Aorta (tissue), 5 donors: ENCODE data around the gene ANKLE2. TPM values are rescaled to one million over a fixed set of nuclear protein-coding genes. Genes with fewer than 3 reads are reported as not detected.
A peak's percentile ranks its signal among the peaks of the same experiment; 100 is the strongest.

ENCODE experiments used
- ATAC-seq: fragments of 200-7000 bp; cut with Tn5 transposase; one replicate; pipeline ENCODE4 v1.9.1; 2022; ENCODE audit warnings: moderate library complexity; ENCODE audit not compliant: low FRiP score
- DNase-seq, 2 donors: peaks; one replicate each; pipeline ENCODE4 v3.0.0-alpha.2; 2020
- H3K27ac ChIP-seq, 2 donors: one replicate each; pipeline ENCODE4 v1.5.1; 2013; ENCODE audit warnings: low read length in 2 of 2, mild to moderate bottlenecking in 2 of 2, moderate library complexity in 2 of 2, control low read depth in 1 of 2, inconsistent platforms in 1 of 2, low read depth in 1 of 2
- H3K27me3 ChIP-seq, 2 donors: one replicate each; pipeline ENCODE4 v1.6.1; 2013; ENCODE audit warnings: control low read depth in 1 of 2, low read length in 1 of 2, mild to moderate bottlenecking in 1 of 2, moderate library complexity in 1 of 2; ENCODE audit not compliant: insufficient read depth in 2 of 2, control insufficient read depth in 1 of 2
- H3K36me3 ChIP-seq, 2 donors: one replicate each; pipeline ENCODE4 v1.6.1; 2013; ENCODE audit warnings: control low read depth in 1 of 2, low read length in 1 of 2, mild to moderate bottlenecking in 1 of 2; ENCODE audit not compliant: insufficient read depth in 2 of 2, control insufficient read depth in 1 of 2
- H3K4me1 ChIP-seq, 2 donors: one replicate each; pipeline ENCODE4 v1.6.1; 2013; ENCODE audit warnings: low read length in 2 of 2, control low read depth in 1 of 2, mild to moderate bottlenecking in 1 of 2, moderate library complexity in 1 of 2; ENCODE audit not compliant: insufficient read depth in 2 of 2, control insufficient read depth in 1 of 2
- H3K4me3 ChIP-seq, 2 donors: one replicate each; pipeline ENCODE4 v1.5.1; 2013; ENCODE audit warnings: low read length in 2 of 2, control low read depth in 1 of 2, mild to moderate bottlenecking in 1 of 2
- H3K9me3 ChIP-seq: one replicate; pipeline ENCODE4 v1.6.1; 2013; ENCODE audit warnings: mild to moderate bottlenecking, low read length; ENCODE audit not compliant: control insufficient read depth
- WGBS, 2 donors: extraction: QIAGEN DNeasy Blood & Tissue Kit; methylation state at CpG; one replicate each; pipeline ENCODE4 v1.1.7; 2013; 5-methylcytosine and 5-hydroxymethylcytosine counted together
- intact Hi-C, 2 donors: fragments of 100-400 bp; cut with DNase I; formaldehyde crosslinking; loops; one replicate each; pipeline versions ENCODE4 v1.14.2 to v1.15.0; 2022
- polyA plus RNA-seq, 2 donors: library from polyadenylated mRNA; stranded (reverse); fragments of 200-250 nt; gene quantifications; one replicate each; pipeline ENCODE4 v1.2.3, GENCODE V29; 2013
- total RNA-seq, 2 donors: library from RNA; stranded (reverse); fragmentation: NEBNext Ultra II Directional; extraction: Animal tissue kit (Norgen Biotek cat#: 25700); gene quantifications; one replicate each; pipeline ENCODE4 v1.2.1, GENCODE V29; 2021
- donor health status: healthy with polysubstance abuse.
- donor health status: Bipolar disorder and iron deficiency.
- donor health status: DM: no; HTN: no; CAD: no.
- donor health status: DM: no; HTN: no; CAD: no.
- donor health status: DM: yes; HTN: yes; CAD: no.

ANKLE2 gene
- total and polyA plus RNA-seq, 4 donors: 7.6 to 65.1 (median 53.9) TPM

- H3K36me3 ChIP-seq: peaks cover 0 to 5% of the 10 kb centered on the region in 2 donors
- no peaks in the 10 kb centered on the region for H3K27me3 ChIP-seq
- H3K4me1 ChIP-seq: no peaks in the 10 kb centered on the region
- no peaks in the 10 kb centered on the region for H3K9me3 ChIP-seq
- intact Hi-C loops: no loop called here
- 93 to 94% methylated on average over 25 of the region's 25 CpGs for WGBS, 2 donors
- DNase-seq (no peak), ATAC-seq (no peak)
- no peak overlapping the region for H3K4me3 ChIP-seq
- no peak overlapping the region for H3K27ac ChIP-seq
These were observed 40.9 kb downstream of the ANKLE2 start for GRCh38 chr12:132720606-132721345.

DNA sequence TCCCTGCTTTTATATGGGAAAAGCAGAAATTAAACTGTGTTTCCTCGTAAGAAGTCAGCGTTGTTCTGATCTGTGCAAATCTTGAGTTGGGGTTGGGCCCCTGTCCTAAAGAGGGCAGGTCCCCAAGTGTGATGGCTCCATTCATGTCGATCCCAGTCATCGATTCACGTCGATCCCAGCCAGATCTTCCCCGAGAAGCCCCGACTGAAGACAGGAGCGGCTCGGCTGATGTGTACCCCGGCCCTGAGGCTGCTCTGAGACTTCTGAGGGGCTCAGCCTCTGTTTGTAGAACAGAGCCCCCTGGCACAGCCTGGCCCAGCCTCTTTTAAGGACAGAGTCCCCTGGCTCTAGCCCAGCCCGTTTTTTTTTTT lies 41.7 kb downstream of the ANKLE2 start:
- 93 to 94% methylated on average over 12 of the region's 12 CpGs for WGBS, 2 donors
- no peak for DNase-seq

GRCh38 chr12:132719141-132719953 lies 42.3 kb downstream of the ANKLE2 start:
- DNase-seq (no peak), ATAC-seq (no peak)
- H3K9me3 ChIP-seq: no peaks in the 10 kb centered on the region
- H3K4me1 ChIP-seq: no peaks in the 10 kb centered on the region
- WGBS, 2 donors: 88 to 93% methylated on average over 31 of the region's 31 CpGs
- intact Hi-C loops: no loop called here
- no peak overlapping the region for H3K27ac ChIP-seq
- H3K4me3 ChIP-seq: no peak overlapping the region
- peaks cover 0 to 7% of the 10 kb centered on the region in 2 donors for H3K36me3 ChIP-seq
- no peaks in the 10 kb centered on the region for H3K27me3 ChIP-seq

More for the DNA sequence above, 41.7 kb downstream of the ANKLE2 start:
- ATAC-seq: no peak
- Histone ChIP-seq H3K27me3 (no peaks in the 10 kb centered on the region), H3K27ac (no peak overlapping the region), H3K9me3 (no peaks in the 10 kb centered on the region), H3K4me3 (no peak overlapping the region), H3K4me1 (no peaks in the 10 kb centered on the region), H3K36me3 (peaks cover 0 to 5% of the 10 kb centered on the region in 2 donors)
- intact Hi-C loops: no loop called here

DNA sequence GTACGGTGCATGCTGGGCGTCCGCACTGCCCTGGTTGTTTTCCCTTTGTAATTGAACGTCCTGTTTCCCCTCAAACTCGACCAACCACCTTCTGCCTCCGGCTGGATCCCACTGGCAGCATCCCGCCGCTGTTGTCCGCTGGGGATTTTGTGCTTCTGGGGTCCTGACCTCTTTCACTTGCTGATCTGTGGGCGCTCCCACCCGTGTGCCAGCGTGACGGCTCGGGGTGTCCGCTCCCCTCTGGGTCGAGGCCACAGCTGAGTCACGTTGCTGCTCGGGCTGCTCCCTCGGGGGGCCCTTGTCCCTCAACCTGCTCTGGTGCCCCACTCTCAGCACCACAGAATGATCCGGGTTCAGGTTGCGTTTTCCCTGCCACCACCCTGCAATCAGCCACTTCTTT lies 43.0 kb downstream of the ANKLE2 start:
- ATAC-seq (no peak), DNase-seq (no peak)
- 88 to 91% methylated on average over 20 to 21 of the region's 21 CpGs for WGBS, 2 donors
- H3K27me3 ChIP-seq: no peaks in the 10 kb centered on the region
- peaks cover 0 to 7% of the 10 kb centered on the region in 2 donors for H3K36me3 ChIP-seq
- no peaks in the 10 kb centered on the region for H3K9me3 ChIP-seq
- intact Hi-C loops: no loop called here
- no peak overlapping the region for H3K27ac ChIP-seq
- H3K4me3 ChIP-seq: no peak overlapping the region
- H3K4me1 ChIP-seq: no peaks in the 10 kb centered on the region

DNA sequence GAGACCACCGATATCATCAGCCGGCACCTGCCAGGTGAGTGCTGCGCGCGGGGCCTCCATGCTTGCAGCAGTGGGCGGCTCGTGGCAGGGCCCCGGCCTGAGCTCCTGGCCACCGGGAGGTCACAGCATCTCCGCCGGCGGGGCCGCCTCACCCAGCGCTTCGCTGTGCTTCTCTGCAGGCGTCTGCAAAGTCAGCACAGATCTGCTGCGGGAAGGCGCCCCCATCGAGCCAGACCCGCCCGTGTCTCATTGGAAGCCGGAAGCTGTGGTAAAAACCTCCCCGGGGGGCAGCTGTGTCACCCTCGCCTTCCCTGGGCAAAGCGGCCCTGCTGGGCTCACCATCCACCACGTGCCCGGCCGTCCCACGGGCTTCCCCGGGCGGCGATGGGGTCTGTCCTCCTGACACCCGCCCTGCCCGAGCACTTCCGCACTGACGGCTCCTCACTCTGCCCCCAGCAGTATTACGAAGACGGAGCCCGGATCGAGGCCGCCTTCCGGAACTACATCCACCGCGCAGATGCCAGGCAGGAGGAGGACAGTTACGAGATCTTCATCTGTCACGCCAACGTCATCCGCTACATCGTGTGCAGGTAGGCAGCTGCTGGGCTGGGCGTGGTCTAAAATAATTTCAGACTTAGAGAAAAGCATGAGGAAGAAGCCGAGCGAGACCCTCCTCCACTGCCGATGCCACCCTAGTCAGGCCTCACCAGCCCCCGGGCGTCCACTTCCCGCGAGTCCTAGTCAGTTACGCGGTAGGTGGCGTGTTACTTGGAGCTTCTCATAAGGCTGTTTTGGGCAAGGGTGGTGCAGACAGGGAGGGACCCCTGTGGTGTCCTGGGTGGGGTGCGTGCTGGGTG lies 43.9 kb downstream of the ANKLE2 start:
- H3K9me3 ChIP-seq: no peaks in the 10 kb centered on the region
- ATAC-seq: peak; percentile 30
- DNase-seq: no peak
- peaks cover 0 to 2% of the 10 kb centered on the region in 2 donors for H3K36me3 ChIP-seq
- no peaks in the 10 kb centered on the region for H3K4me1 ChIP-seq
- H3K27me3 ChIP-seq: no peaks in the 10 kb centered on the region
- H3K27ac ChIP-seq: no peak overlapping the region
- intact Hi-C loops: no loop called here
- H3K4me3 ChIP-seq: no peak overlapping the region
- 94 to 95% methylated on average over 61 of the region's 61 CpGs for WGBS, 2 donors

DNA sequence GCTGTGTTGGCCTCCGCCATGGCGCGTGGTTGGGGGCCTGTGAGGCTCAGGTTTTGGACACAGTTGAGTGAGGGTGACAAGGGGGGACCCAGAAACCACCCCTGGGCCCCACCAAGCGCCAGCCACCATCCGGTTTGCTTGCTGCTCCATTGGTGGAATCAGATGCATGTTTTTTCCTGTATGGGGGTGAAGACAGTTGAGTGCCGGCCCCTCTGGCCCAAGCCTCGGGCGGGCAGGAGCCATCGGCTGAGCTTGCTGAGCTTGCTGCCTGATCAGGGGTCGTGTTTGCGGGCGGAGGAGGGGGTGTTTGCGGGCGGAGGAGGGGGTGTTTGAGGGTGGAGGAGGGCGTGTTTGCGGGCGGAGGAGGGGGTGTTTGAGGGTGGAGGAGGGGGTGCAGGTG lies 44.6 kb downstream of the ANKLE2 start:
- no peaks in the 10 kb centered on the region for H3K27me3 ChIP-seq
- WGBS, 2 donors: 83 to 89% methylated on average over 17 of the region's 17 CpGs
- H3K9me3 ChIP-seq: no peaks in the 10 kb centered on the region
- no peak overlapping the region for H3K27ac ChIP-seq
- H3K36me3 ChIP-seq: peaks cover 0 to 2% of the 10 kb centered on the region in 2 donors
- no peaks in the 10 kb centered on the region for H3K4me1 ChIP-seq
- intact Hi-C loops: no loop called here
- peak in 1 of 2 donors; percentile 57 for DNase-seq
- no peak overlapping the region for H3K4me3 ChIP-seq
- peak; percentile 5 for ATAC-seq

DNA sequence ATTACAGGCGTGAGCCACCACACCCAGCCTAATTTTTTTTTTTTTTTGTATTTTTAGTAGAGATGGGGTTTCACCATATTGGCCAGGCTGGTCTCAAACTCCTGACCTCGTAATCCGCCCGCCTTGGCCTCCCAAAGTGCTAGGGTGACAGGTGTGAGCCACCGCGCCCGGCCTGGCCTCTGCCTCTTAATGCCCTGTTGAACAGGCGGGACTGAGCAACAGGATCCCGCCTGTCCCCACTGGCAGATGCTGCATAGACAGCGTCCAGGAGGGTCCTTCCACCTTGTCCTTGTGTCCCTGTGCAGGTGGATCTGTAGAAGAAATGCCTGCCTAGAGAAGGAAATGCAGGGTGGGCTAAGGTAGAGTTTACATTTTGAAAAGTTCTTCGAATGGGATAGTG lies 45.3 kb downstream of the ANKLE2 start:
- H3K9me3 ChIP-seq: no peaks in the 10 kb centered on the region
- no peaks in the 10 kb centered on the region for H3K27me3 ChIP-seq
- H3K27ac ChIP-seq: no peak overlapping the region
- no peak overlapping the region for H3K4me3 ChIP-seq
- intact Hi-C loops: no loop called here
- H3K4me1 ChIP-seq: no peaks in the 10 kb centered on the region
- H3K36me3 ChIP-seq: peaks cover 0 to 2% of the 10 kb centered on the region in 2 donors
- ATAC-seq: no peak
- DNase-seq: peak in 1 of 2 donors; percentile 68
- WGBS, 2 donors: 80 to 90% methylated on average over 8 to 11 of the region's 11 CpGs

DNA sequence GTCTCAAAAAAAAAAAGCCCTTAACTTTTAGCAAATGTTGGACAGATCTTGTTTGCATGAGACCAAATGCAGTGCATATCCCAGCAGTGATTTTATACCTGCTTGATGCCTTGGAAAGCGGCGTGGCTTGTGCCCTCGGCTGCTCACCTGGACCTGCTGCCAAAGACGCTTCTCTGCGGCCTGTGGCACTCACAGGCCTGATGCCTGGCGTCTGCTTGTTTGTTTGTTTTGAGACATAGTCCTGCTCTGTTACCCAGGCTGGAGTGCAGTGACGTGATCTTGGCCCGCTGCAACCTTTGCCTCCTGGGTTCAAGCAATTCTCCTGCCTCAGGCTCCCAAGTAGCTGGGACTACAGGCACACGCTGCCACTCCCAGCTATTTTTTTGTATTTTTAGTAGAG lies 45.8 kb downstream of the ANKLE2 start:
- Histone ChIP-seq H3K4me1 (no peaks in the 10 kb centered on the region), H3K36me3 (peaks cover 0 to 2% of the 10 kb centered on the region in 2 donors), H3K27ac (no peak overlapping the region), H3K4me3 (no peak overlapping the region), H3K9me3 (no peaks in the 10 kb centered on the region), H3K27me3 (no peaks in the 10 kb centered on the region)
- no peak for ATAC-seq
- 78 to 88% methylated on average over 9 of the region's 9 CpGs for WGBS, 2 donors
- intact Hi-C loops: no loop called here
- peak in 1 of 2 donors; percentile 41 for DNase-seq
